ENCODE data around the gene BRIX1. TPM values are rescaled to one million over a fixed set of nuclear protein-coding genes. Genes with fewer than 3 reads are reported as not detected.
A peak's percentile ranks its signal among the peaks of the same experiment; 100 is the strongest.

Gene BRIX1
- total RNA-seq, 1 donor from 2014 or later, result 40.1 TPM

DNA sequence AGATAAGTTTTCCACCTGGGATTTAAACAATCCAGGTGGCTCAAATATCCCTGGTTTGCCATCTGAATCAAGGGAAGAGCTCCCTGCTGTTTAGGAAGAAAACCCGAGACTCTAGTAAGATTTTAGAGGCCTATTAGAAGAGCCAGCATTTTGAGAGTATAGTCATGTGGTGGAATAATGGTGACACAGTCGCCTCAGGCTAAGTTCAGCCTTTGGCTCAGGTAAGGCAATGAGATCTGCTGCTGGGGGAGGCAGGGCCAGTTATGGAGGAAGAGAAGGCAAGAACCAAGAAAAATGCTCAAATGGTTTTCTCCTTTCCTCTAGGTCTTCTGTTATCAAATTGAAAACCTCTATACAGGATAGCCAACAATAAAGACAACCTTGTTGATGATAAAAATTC is 16.4 kb upstream of the BRIX1 start:
- Histone ChIP-seq H3K36me3 (ENCODE audit: control insufficient read depth, insufficient read depth, low read length) (no peaks in the 10 kb centered on the region), H3K4me3 (ENCODE audit: low read depth, low read length) (no peak overlapping the region), H3K27me3 (ENCODE audit: control insufficient read depth, insufficient read depth, low read length) (no peaks in the 10 kb centered on the region)
- TF ChIP-seq CTCF (IDR thresholded peaks at IDR 0.05; ENCODE audit: insufficient read depth, low read length, poor library complexity, severe bottlenecking), result no peak
- DNase-seq (ENCODE audit: low read depth), result no peak

DNA sequence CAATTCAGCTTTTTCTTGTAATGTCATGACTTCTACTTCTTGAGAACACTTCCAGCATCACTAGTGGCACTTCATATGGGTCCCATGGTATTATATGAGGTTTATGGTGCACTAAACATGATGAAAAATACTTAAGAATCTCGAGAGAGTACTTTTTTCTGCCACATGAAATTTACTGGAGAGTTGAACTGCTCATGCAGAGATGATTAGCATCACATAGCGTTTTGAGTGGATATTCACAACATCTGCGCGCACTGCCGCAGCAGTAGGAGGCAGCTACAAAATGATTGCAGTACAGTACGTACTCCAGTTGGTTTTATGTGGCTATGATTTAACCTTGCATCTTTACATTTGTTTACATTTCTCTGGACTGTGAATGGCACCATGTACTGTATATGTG is 14.9 kb upstream of the BRIX1 start:
- no peak for TF ChIP-seq CTCF (IDR thresholded peaks at IDR 0.05; ENCODE audit: insufficient read depth, low read length, poor library complexity, severe bottlenecking)
- Histone ChIP-seq H3K27me3 (ENCODE audit: control insufficient read depth, insufficient read depth, low read length) (no peaks in the 10 kb centered on the region), H3K36me3 (ENCODE audit: control insufficient read depth, insufficient read depth, low read length) (no peaks in the 10 kb centered on the region), H3K4me3 (ENCODE audit: low read depth, low read length) (no peak overlapping the region)
- no peak for DNase-seq (ENCODE audit: low read depth)

DNA sequence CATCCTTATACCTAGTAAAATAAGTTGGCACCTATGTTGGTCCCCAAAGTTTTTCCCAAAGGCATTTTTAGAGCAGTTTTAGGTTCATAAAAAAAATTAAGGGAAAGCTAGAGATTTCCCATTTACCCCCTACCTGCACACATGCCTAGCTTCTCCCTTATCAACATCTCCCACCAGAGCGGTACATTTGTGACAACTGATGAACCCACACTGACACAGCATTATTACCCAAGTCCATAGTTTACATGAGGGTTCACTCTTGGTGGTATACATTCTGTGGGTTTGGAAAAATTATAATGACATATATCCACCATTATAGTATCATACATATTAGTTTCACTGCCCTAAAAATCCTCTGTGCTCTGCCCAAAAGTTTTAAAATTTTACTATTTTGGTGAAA is 12.3 kb upstream of the BRIX1 start:
- no peaks in the 10 kb centered on the region for H3K27me3 ChIP-seq (ENCODE audit: control insufficient read depth, insufficient read depth, low read length)
- H3K4me3 ChIP-seq (ENCODE audit: low read depth, low read length), result no peak overlapping the region
- no peak for DNase-seq (ENCODE audit: low read depth)
- no peak for TF ChIP-seq CTCF (IDR thresholded peaks at IDR 0.05; ENCODE audit: insufficient read depth, low read length, poor library complexity, severe bottlenecking)
- no peaks in the 10 kb centered on the region for H3K36me3 ChIP-seq (ENCODE audit: control insufficient read depth, insufficient read depth, low read length)

DNA sequence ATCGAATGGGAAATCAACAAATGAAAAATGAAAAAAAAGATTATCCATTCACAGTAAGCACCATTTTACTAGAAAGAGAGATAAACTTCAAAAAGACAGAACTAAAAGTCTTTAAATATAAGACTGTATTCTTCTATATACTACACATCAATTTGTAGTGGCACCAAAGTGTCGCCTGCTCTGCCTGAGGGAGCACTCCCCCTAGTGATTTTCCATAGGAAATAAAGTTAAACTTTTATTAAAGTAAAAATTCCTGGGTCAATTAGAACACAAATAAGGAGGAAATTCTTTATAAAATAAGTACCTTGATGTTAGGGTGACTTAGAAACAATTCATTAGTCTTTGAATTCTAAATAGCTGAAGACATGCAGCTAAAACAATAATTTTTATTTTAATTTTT is 9.9 kb upstream of the BRIX1 start:
- no peak for DNase-seq (ENCODE audit: low read depth)
- TF ChIP-seq CTCF (IDR thresholded peaks at IDR 0.05; ENCODE audit: insufficient read depth, low read length, poor library complexity, severe bottlenecking), result peak; percentile 54
- Histone ChIP-seq H3K27me3 (ENCODE audit: control insufficient read depth, insufficient read depth, low read length) (no peaks in the 10 kb centered on the region), H3K36me3 (ENCODE audit: control insufficient read depth, insufficient read depth, low read length) (no peaks in the 10 kb centered on the region), H3K4me3 (ENCODE audit: low read depth, low read length) (no peak overlapping the region)

DNA sequence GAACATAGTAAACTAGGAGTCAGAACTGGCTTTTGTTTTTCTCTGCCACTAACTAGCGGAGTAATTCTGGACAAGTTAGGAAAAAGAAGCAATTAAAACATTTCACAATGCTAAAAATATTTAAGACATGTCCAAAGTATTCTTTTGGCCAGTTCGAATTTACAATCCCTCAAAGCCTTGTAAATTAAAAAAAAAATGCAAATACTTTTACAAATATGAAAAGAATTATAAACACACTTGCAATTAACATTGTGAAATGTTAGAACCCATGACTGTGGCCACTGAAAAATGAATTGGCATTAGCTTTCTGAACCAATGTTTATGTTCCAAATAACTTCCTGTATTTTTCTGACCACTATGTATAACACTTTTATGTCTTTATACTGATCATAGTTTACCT is 2.4 kb upstream of the BRIX1 start:
- H3K36me3 ChIP-seq (ENCODE audit: control insufficient read depth, insufficient read depth, low read length), result no peaks in the 10 kb centered on the region
- no peak overlapping the region for H3K4me3 ChIP-seq (ENCODE audit: low read depth, low read length)
- no peaks in the 10 kb centered on the region for H3K27me3 ChIP-seq (ENCODE audit: control insufficient read depth, insufficient read depth, low read length)
- TF ChIP-seq CTCF (IDR thresholded peaks at IDR 0.05; ENCODE audit: insufficient read depth, low read length, poor library complexity, severe bottlenecking), result no peak
- no peak for DNase-seq (ENCODE audit: low read depth)

- TF ChIP-seq CTCF (IDR thresholded peaks at IDR 0.05; ENCODE audit: insufficient read depth, low read length, poor library complexity, severe bottlenecking), result no peak
- Histone ChIP-seq H3K36me3 (ENCODE audit: control insufficient read depth, insufficient read depth, low read length) (no peaks in the 10 kb centered on the region), H3K4me3 (ENCODE audit: low read depth, low read length) (peak overlapping the region; percentile 88), H3K27me3 (ENCODE audit: control insufficient read depth, insufficient read depth, low read length) (no peaks in the 10 kb centered on the region)
- no peak for DNase-seq (ENCODE audit: low read depth)
Measured at GRCh38 chr5:34914671-34915138, 806 bp upstream of the BRIX1 start.
